Islet precursor cell (in vitro differentiated cells): Measurements from ENCODE around the gene DUS1L.
"Not testable (repeated sequence)": the region's sequence is repeated elsewhere in the genome, so short reads cannot be mapped to it uniquely, and the experiment has no call there.

ENCODE experiments used
- DNase-seq: peaks from one replicate; pipeline ENCODE4 v3.0.0-alpha.2; 2018

DUS1L gene

DNA sequence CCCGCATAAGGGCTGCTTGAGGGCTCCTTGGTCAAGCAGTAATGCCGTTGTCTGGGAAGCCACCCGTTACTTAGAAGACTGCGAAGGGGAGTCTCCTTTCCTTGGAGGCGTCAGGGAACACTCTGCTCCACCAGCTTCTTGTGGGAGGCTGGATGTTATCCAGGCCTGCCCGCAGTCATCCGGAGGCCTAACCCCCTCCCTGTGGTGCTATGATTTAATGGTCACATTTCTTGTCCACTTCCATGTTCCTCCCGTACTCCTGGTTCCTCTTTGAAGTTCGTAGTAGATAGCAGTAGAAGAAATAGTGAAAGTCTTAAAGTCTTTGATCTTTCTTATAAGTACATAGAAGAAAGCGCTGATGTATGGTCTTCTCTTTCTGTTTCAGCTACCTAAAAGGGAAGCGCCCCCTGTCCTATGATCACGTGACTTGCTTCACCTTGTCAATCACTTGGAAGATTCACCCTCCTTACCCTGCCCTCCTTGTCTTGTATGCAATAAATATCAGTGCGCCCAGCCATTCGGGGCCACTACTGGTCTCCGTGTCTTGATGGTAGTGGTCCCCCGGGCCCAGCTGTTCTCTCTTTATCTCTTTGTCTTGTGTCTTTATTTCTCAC lies 26.7 kb downstream of the DUS1L start:
- not testable (repeated sequence) for DNase-seq

DNA sequence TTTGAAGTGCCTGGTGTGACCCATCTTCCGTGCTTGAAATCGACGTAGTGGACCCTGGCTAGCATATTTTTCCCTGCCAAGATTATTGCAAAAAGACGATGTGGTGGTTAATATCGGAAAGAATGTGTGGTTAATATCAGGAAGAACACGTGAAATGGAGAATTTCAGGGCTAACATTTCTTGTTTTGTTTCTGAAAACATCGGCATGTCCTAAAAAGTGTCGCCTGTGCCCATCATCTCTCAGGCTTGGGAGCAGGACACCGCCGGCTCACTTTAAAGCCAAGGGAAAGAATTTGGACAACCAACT lies 27.8 kb downstream of the DUS1L start:
- no peak for DNase-seq

DNA sequence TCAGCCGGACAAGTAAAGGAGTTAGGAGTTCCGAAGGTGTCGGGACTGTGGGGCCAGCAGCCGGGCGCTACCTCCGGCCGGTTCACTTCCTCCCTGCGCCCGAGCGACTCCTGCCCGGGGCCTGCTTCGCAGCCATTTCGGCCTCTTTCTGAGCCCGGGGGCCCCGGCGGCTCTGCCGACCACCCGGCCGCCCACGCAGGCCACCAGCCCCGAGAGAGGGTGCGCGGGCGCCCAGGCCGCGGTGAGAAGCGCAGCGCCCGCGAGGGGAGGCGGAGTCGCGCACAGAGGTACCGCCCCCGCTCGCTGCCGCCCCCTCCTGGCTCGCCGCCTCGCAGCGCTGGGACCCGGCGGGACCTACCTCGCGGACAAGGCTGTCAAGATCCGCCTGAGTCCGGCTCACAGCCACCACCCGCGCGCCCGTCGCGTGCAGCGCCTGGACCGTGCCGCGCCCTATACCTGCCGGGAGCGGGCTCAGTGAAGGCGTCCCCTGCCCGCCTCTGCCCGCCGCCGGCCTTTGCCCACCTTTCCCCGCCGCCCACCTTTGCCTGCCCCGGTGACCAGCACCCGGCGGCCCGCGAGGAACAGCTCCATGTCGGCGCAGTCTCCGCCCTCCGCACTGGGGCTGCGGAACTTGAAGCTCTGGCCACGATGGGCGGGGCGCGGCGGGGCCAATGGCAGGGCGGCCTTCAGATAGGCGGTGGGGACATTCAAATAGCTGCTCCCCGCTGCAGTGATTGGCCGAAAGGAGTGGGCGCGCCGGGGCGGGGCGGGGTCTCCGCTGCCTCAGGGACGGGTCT lies 28.3 kb downstream of the DUS1L start, which contains the start of gene DCXR:
TSS of gene DCXR (minus strand) at position 606 of the 797 bp plus-strand sequence. CDS start at position 591, 15 bp downstream.
- peak; percentile 100 for DNase-seq

DNA sequence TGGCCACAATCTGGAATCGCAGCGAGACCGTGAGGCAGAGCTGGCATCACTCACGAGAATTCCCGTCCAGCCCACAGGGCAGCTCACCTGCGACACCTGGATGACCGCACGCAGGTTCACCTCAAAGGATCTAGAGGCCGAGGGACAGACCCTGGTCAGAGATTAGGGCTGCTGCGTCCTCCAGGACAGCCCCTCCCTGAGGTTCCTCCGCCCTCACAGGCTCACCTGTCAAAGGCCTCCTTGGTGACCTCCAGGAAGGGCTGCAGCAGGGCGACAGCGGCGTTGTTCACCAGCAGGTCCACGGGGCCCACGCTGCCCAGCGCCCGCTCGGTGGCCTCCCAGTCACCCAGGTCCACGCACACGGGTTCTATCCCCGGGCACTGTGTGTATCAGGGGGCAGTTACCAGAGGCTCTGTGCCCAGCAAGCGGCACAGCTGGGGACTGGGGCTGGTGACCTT lies 28.9 kb downstream of the DUS1L start:
- no peak for DNase-seq

DNA sequence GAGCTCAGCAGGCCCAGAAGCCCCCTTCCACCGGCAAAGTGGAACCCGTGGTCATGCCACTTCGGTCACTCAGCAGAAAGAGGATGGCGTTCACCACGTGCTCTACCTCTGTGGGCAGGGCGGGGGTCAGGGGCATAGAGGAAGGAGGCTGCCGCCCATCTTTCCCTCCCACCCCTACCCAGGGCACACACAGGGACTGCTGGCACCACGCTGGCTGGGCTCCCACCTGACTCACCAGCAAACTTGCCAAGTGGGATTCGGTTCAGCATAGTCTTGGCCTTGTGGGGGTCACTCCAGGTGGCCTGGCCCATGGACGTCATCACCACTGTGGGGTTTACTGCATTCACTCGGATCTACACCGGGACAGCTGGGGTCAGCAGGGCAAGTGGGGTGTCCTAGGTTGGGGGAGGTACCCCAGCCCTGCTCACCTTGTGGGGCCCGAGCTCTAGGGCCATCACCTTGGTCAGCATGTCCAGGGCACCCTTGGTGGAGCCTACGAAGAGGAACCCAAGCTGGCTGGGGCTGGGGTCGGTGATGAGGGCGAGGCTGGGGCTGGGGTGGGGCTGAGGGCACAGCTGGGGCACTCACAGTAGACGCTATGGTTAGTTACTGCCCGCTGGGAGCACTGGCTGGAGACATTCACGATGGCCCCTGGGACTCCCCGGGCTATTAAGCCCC lies 29.5 kb downstream of the DUS1L start:
- DNase-seq = no peak

DNA sequence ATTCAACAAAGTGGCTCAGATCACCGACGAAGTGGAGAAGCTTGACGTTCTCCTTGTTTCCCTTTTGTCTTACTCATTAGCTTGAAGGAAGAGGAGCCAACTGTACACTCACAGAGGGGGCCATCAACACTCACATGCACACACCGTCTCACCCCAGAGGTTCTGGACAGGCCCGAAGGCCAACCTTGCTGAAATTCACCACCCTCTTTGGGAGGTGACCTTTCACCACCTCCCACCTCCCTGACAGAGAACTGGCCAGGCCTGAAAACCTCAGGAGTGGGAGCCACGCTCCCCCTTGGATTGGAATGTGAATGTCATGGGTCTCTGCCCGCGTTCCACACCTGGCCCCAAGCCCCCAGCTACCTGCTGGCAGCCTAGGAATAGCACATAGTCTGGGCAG lies 30.1 kb downstream of the DUS1L start:
- DNase-seq = no peak

DNA sequence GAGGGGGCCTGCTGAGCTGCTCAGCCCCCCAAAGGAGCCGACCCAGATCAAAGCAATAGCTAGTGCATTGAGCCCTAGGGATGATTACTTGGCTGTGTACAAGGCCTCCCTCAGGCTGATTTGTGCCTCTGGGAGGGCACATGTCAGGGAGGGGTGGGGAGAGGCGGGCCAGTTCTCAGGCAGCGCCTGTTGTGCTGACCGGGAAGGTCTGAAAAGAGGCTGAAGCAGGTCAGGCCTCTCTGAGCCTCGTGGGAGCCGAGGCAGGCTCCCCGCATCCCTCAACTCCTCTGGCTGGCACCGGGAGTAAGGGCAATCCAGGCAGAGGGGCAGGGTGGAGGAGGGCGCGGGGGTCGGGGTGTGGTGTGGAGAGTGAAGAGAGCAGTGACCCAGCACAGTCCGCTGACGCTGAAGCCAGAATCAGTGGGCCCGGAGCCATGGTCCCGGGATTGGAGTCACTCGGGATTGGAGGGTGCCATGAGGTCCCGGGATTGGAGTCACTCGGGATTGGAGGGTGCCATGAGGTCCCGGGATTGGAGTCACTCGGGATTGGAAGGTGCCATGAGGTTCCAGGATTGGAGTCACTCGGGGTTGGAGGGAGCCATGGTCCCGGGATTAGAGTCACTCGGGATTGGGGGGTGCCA lies 31.1 kb downstream of the DUS1L start:
- no peak for DNase-seq

DNA sequence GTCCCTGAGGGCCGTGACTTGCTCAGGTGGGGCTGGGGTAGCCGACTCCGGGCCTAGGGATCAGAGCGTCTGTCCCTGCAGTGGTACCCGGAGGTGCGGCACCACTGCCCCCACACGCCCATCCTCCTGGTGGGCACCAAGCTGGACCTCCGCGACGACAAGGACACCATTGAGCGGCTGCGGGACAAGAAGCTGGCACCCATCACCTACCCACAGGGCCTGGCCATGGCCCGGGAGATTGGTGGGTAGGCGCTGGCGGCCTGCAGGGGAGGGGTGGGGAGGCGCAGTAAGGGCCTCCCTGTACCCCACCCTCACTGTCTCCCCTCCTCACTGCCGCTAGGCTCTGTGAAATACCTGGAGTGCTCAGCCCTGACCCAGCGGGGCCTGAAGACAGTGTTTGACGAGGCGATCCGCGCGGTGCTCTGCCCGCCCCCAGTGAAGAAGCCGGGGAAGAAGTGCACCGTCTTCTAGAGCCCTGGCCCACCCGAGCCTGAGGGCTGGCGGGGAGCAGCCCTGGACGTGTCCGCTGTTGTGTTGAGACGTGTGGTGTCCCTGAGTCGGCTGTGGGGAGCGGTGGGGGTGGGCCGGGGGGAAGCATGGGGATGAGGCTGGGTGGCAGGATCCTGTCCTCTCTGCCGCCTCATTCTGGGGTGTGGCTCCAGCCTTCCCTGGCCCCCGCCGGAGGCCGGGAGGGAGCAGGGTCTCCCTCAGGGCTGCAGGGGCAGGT lies 32.1 kb downstream of the DUS1L start:
- DNase-seq = no peak

DNA sequence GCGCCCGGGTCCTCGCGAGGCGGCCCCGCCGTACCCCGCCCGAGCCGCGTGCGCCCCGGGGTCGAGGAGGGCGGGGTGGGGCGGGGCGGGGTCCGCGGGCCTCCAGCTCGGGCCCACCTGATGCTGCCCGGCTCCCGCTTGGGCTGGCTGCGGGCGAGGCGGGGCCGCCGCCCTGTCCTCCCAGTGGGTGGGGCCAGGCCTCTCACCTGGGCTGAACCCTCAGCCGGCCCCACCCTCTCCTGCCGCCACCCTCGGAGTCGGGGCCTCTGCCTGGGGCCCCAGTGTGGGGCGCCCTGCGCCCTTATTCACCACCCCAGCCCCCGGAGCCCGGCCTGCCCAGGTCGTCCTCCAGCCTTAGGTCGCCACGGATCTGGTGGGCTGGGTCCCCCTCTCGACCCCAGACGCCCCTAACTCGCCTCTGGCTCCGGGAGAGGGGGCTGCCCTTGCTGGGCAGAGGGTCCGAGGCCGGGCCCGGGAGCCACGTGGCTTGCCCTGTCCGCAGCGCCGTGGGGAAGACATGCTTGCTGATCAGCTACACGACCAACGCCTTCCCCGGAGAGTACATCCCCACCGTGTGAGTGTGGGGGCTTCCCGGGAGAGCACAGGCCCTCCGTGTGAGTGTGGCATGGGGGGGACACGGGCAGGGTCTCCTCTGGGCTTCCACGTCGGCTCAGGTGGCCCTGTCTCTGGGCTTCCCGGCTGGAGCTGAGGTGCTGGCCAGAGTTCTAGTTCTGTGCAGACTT lies 33.5 kb downstream of the DUS1L start:
- DNase-seq = no peak

DNA sequence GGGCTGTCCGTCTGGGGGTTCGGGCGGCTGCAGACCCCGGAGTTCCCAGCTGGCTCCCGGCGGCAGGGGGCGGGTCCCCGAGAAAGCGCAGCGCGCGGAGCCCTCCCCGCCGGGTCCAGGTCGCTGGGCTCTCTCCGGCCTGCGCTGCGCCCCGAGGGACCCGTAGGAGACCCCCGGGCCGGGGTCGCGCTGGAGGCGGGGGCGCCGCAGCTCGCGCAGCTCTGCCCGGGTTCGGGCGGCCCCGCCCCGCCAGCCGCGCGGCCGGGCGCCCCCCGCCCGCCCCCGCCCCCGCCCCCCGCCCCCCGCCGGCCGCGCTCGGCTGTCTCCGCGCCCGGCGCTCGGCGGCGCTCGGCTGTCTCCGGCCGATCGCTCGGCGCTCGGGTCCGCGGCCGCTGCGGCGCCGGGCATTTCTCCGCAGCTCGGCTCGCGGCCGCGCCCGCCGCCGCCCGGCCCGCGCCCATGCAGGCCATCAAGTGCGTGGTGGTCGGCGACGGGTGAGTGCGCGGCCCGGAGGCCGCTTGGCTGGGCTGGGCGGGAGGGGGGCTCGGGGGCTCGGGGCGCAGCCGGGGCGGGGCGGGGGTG lies 34.2 kb downstream of the DUS1L start, which contains the start of gene RAC3:
TSS of gene RAC3 (plus strand) at position 376 of the 582 bp plus-strand sequence. CDS start at position 460, 84 bp downstream.
- DNase-seq = no peak

DNA sequence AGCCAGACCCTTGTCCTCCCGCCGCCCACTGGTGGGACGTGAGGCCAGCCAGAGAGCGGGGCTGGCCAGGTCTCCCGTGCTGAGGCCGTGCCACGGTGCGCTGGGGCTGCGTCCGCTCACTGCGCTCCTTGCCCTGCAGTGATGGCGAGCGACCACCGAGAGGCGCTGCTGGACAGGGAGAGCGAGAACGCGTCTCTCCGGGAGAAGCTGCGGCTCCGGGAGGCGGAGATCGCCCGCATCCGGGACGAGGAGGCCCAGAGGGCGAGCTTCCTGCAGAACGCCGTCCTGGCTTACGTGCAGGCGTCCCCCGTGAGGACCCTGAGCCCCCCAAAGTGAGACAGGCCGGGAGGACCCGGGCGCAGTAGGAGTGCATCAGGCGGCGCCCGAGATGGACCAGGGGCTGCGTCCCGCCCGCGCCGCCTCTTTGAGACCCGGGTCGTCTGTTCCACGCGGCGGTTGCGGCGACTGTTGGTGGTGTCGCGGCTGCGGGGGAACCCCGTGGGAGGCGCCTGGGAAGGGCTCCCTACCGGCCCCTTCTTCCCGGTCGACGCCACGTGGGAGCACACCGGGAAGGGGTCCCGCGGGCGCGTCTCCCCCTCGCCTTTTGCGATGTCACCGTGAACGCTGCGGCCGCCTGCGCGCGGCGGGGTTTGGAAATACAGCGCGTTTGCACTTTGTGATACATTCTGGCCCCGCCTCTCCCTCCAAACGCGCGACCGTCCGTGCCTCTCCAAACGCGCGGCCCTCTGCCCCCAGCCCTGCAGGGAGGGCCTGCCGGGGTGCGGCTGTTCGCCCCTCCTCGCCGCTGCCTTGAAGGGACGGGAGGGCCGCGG lies 34.9 kb downstream of the DUS1L start:
- DNase-seq = peak; percentile 98

DNA sequence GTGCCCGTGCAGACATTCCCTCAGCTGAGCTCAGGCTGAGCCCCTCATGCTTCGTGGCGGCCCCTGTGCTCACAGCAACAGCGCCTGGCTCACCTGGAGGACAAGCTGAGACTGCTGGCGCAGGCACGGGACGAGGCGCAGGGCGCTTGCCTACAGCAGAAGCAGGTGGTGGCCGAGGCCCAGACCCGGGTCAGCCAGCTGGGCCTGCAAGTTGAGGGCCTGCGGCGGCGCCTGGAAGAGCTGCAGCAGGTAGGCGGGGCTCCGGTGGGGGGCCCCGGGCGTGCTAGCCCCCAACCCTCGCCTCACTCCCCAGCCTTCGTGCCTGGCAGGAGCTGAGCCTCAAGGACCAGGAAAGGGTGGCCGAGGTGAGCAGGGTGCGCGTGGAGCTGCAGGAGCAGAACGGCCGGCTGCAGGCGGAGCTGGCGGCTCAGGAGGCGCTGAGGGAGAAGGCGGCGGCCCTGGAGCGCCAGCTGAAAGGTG lies 35.6 kb downstream of the DUS1L start:
- no peak for DNase-seq

DNA sequence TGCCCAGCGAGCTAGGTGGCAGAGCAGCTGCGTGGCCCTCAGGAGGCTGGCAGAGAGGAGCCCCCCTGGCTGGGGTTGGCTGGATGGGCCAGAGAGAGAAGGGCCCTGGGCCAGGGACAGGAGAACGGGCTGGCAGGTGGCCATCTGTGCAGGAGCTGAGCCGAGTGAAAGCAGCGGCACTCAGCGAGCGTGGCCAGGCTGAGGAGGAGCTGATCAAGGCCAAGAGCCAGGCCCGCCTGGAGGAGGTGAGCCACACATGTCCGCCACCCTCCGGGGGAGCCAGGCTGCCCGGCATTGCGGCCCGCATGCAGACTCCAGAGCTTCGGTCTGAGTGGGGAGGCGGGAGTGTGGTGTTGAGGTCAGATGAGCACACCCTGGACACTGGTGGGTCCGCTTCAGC lies 36.2 kb downstream of the DUS1L start:
- DNase-seq = no peak

DNA sequence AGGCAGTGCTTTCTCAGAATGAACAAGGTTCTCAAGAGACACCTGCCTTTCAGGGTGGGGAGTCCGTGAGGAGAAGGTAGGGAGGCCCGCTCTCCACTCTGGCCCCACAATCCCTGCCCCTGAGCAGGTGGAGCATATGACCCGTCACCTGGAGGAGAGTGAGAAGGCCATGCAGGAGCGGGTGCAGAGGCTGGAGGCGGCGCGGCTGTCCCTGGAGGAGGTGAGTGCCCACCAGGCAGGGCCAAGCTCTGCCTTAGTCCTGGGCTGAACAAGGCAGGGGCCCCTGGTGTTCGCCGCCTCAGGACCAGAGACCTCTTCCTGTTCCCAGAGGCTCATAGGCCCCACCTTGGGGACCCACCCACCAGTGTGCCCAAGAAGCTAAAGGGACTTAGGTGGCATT lies 36.6 kb downstream of the DUS1L start:
- no peak for DNase-seq

DNA sequence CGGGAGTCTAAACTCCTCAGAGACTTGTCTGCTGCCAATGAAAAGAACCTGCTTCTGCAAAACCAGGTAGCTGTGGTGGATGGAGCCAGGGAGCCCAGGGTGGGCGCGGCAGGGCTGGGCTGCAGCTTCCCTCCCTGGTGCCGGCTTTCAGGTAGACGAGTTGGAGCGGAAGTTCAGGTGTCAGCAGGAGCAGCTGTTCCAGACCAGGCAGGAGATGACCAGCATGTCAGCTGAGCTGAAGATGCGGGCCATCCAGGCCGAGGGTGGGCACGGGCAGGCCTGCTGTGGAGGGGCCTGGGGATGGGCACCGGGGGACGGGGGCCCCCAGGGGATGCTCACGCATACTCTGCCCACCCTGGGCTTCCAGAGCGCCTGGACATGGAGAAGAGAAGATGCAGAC lies 37.4 kb downstream of the DUS1L start:
- DNase-seq = no peak

DNA sequence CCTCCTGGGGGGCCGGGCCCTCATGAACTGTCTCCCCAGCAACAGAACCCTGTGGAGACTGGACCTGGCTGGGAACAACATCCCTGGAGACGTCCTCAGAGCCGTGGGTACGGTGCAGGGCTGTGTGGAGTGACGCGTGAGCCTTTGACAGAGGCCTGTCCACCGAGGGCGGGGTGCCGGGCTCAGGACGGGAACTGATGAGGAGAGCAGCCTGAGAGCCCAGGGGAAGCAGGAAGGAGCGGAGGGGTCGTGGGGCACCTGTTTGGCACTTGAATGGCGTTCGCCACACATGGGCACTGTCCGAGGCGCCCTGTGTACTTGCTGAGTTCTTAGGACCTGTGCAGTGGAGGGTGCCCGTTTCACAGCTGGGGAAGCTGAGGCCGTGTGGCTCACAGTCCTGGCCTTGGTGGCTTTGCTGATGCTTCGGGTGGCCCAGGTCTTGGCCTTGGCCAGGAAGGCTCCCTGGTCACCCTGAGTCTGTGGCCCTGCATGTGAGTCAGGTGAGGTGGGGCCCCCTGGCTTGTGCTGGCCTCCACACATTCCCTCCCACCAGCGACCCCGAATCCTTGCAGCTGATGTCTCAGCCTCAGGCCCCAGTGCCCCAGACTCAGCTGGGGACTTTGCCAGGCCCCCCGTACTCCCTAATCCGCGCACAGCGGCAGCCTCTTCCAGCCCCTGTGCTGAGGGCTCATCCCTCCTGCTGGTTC lies 40.0 kb downstream of the DUS1L start:
- no peak for DNase-seq

DNA sequence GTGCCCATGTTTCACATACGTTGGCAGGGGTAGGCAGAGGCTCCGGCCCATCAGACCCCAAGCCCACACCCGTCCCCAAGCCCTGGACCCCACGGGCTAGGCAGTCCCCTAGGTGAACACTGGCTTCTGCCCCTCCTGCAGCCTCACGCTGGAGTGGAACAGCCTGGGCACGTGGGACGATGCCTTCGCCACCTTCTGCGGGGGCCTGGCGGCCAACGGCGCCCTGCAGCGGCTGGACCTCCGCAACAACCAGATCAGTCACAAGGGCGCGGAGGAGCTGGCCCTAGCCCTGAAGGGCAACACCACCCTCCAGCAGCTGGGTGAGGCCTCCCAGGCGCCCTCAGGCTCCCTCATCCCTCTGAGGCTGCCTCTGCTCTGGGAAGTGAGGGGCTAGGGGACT lies 40.7 kb downstream of the DUS1L start:
- no peak for DNase-seq

DNA sequence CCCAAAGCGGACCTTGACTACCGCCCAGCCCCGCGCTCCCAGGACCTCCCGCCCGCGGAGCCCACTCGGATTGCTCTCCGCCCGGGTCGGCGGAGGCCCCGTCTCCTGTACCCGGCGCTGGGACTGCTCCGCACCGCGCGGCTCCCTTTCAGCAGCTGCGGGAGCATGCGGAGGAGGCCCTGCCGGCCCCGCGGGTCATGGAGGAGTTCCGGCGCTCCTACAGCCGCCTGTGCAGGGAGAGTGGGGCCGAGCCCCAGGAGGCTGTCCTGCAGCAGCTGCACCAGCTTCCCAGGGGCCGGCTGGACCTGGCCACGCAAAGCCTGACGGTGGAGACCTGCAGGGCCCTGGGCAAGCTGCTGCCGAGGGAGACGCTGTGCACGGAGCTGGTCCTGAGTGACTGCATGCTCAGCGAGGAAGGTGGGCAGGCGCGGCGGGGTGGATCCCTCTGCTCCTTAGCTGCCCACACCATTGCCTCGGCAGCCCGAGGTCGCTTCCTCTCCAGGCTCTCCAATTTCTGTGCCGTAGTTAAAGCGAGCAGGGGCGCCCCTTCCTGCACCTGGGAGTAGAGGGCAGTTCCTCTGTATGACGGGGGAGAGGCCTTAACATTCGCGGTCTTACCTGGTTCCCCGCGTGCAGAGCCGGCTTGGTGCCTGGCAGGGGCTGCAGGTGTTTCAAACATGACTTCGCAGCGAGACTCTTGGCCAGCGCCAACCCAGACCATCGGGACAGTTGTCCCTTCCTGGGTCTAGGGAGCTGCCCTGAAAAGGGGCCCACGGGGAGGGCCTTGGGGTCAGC lies 42.0 kb downstream of the DUS1L start:
- DNase-seq = peak; percentile 79

DNA sequence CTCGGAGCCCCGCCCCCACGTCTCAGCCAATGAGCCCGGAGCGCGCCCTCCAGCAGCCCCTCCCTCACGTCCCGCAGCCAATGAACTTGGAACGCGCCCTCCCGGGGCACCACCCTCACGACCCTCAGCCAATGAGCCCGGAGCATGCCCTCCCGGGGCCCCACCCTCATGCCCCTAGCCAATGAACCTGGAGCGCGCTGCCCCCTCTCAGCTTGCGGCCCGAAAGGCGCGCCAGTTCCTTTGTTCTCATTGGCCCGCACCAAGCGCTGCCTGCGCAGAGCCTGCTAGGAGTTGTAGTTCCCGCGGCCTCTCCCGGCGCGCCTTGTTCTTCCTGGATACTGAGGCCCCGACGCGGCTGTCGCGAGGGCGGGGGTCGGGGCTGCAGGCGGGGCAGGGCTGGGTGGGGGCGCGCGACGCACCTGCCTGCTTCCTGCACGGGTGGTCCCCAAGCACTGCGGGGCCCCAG lies 42.6 kb downstream of the DUS1L start, which contains the start of gene LRRC45:
TSS of gene LRRC45 (plus strand) at position 325 of the 466 bp plus-strand sequence. CDS start 339 bp downstream, outside the sequence.
- peak; percentile 100 for DNase-seq
